H1 (cell line): ENCODE measurements around the gene FRAT2. TPM values are rescaled to one million over a fixed set of nuclear protein-coding genes. Genes with fewer than 3 reads are reported as not detected.

Experiments used
- CTCF ChIA-PET: fragments of 300-600 bp; sonication (Branson Sonifier 250); formaldehyde crosslinking; loops from one replicate; lab custom pipeline; 2021; ENCODE audit not compliant: partially characterized antibody; lab: Charles Lee
- POLR2A ChIA-PET: fragments of 300-600 bp; sonication (Branson Sonifier 250); formaldehyde crosslinking; loops from one replicate; lab custom pipeline; 2021; ENCODE audit warnings: inconsistent platforms; ENCODE audit not compliant: partially characterized antibody; lab: Charles Lee
- DNase-seq, 2 experiments: peaks; one replicate each; pipeline versions ENCODE4 v3.0.0 to v3.0.0-alpha.2; 2010 to 2022; ENCODE audit warnings: low spot score in 2 of 2, low read depth in 1 of 2, mixed read lengths in 1 of 2
- FAIRE-seq: peaks from 2 replicates; lab custom pipeline; 2011; peaks lifted over from hg19 to GRCh38; lab: Jason Lieb, UNC
- H2AFZ ChIP-seq: 2 replicates; pipeline ENCODE4 v1.8.1; 2012; ENCODE audit warnings: low read length, inconsistent platforms
- H2AK5ac ChIP-seq: 2 replicates; pipeline ENCODE4 v1.6.1; 2013; ENCODE audit warnings: low read depth, low read length
- H2BK120ac ChIP-seq: replicated peaks from 2 replicates; pipeline ENCODE3; 2013; ENCODE audit warnings: low read depth, low read length, inconsistent platforms
- H2BK12ac ChIP-seq: 2 replicates; pipeline ENCODE4 v1.6.1; 2013; ENCODE audit warnings: low read depth, low read length
- H2BK15ac ChIP-seq: 2 replicates; pipeline ENCODE4 v1.6.1; 2013; ENCODE audit warnings: low read length
- H2BK20ac ChIP-seq: 2 replicates; pipeline ENCODE4 v1.6.1; 2013; ENCODE audit warnings: low read length
- H2BK5ac ChIP-seq: 2 replicates; pipeline ENCODE4 v1.6.1; 2013; ENCODE audit warnings: low read depth, low read length
- H3K14ac ChIP-seq: 2 replicates; pipeline ENCODE4 v1.6.1; 2013; ENCODE audit warnings: inconsistent platforms; ENCODE audit not compliant: insufficient read length
- H3K18ac ChIP-seq: 2 replicates; pipeline ENCODE4 v1.6.1; 2013; ENCODE audit warnings: low read length; ENCODE audit errors: extremely low read depth
- H3K23ac ChIP-seq: 2 replicates; pipeline ENCODE4 v1.6.1; 2013; ENCODE audit warnings: inconsistent platforms; ENCODE audit not compliant: insufficient read length
- H3K23me2 ChIP-seq: 2 replicates; pipeline ENCODE4 v1.6.1; 2013; ENCODE audit warnings: low read depth, low read length
- H3K27ac ChIP-seq: 2 replicates; pipeline ENCODE4 v1.6.1; 2011; ENCODE audit warnings: low read depth, low read length, inconsistent platforms
- H3K27me3 ChIP-seq, 4 experiments: replicated peaks in 1 of 4; 1 replicate in 1 of 4; 2 replicates in 3 of 4; pipeline versions ENCODE4 v1.6.1 to v1.8.1; 2011 to 2013; ENCODE audit warnings: low read length in 3 of 4, mild to moderate bottlenecking in 3 of 4, inconsistent platforms in 2 of 4, mixed read lengths in 2 of 4, moderate library complexity in 1 of 4; ENCODE audit not compliant: control insufficient read depth in 3 of 4, insufficient read depth in 3 of 4; ENCODE audit errors: extremely low read depth in 1 of 4
- H3K36me3 ChIP-seq, 4 experiments: 2 replicates each; pipeline versions ENCODE4 v1.6.1 to v1.8.1; 2011 to 2013; ENCODE audit warnings: mild to moderate bottlenecking in 4 of 4, low read length in 3 of 4, moderate library complexity in 2 of 4, control low read depth in 1 of 4, inconsistent platforms in 1 of 4; ENCODE audit not compliant: insufficient read depth in 4 of 4, control insufficient read depth in 2 of 4
- H3K4ac ChIP-seq: replicated peaks from 2 replicates; pipeline ENCODE3; 2013; ENCODE audit warnings: low read length, low read depth, mixed read lengths, inconsistent platforms; ENCODE audit not compliant: insufficient read length
- H3K4me1 ChIP-seq, 4 experiments: replicated peaks in 1 of 4; 1 replicate in 1 of 4; 2 replicates in 3 of 4; pipeline versions ENCODE4 v1.6.1 to v1.8.1; 2011 to 2013; ENCODE audit warnings: low read length in 3 of 4, inconsistent platforms in 2 of 4, mixed read lengths in 1 of 4; ENCODE audit not compliant: insufficient read depth in 4 of 4, control insufficient read depth in 3 of 4
- H3K4me2 ChIP-seq, 2 experiments: 2 replicates each; pipeline versions ENCODE4 v1.6.1 to v1.8.1; 2011 to 2013; ENCODE audit warnings: low read depth in 2 of 2, low read length in 2 of 2, control low read depth in 1 of 2, inconsistent platforms in 1 of 2, mild to moderate bottlenecking in 1 of 2; ENCODE audit not compliant: insufficient read depth in 1 of 2
- H3K4me3 ChIP-seq, 4 experiments: fragments of 200-600, 300-600 bp in 1 of 4; sonication (generic), shearing (Covaris generic), sonication (Bioruptor Twin) in 1 of 4; 2 replicates each; pipeline versions ENCODE4 v1.5.1 to v1.8.1; 2011 to 2016; ENCODE audit warnings: low read length in 4 of 4, low read depth in 3 of 4, control low read depth in 2 of 4, inconsistent platforms in 2 of 4, mild to moderate bottlenecking in 2 of 4, mixed read lengths in 1 of 4, moderate library complexity in 1 of 4; ENCODE audit not compliant: insufficient read depth in 2 of 4; ENCODE audit errors: extremely low read depth in 1 of 4
- H3K56ac ChIP-seq: replicated peaks from 2 replicates; pipeline ENCODE3; 2013; ENCODE audit warnings: low read depth, mild to moderate bottlenecking, mixed read lengths, low read length, inconsistent platforms; ENCODE audit not compliant: insufficient read length
- H3K79me1 ChIP-seq: 2 replicates; pipeline ENCODE4 v1.6.1; 2013; ENCODE audit warnings: low read depth, low read length, control low read depth
- H3K79me2 ChIP-seq, 2 experiments: 2 replicates each; pipeline versions ENCODE4 v1.6.1 to v1.8.1; 2012 to 2013; ENCODE audit warnings: low read length in 2 of 2, mild to moderate bottlenecking in 2 of 2, inconsistent platforms in 1 of 2; ENCODE audit not compliant: insufficient read depth in 2 of 2, control insufficient read depth in 1 of 2
- H3K9ac ChIP-seq, 4 experiments: replicated peaks in 1 of 4; 1 replicate in 1 of 4; 2 replicates in 3 of 4; pipeline versions ENCODE4 v1.6.1 to v1.8.1; 2011 to 2013; ENCODE audit warnings: low read depth in 3 of 4, low read length in 3 of 4, control low read depth in 2 of 4, mild to moderate bottlenecking in 2 of 4, moderate library complexity in 2 of 4, inconsistent platforms in 1 of 4; ENCODE audit errors: extremely low read depth in 1 of 4
- H3K9me3 ChIP-seq, 2 experiments: 2 replicates each; pipeline versions ENCODE4 v1.6.1 to v1.8.1; 2012 to 2013; ENCODE audit warnings: mild to moderate bottlenecking in 2 of 2, moderate library complexity in 2 of 2, control low read depth in 1 of 2, inconsistent platforms in 1 of 2, low read depth in 1 of 2, low read length in 1 of 2, mixed read lengths in 1 of 2; ENCODE audit not compliant: insufficient read depth in 2 of 2
- H4K20me1 ChIP-seq, 2 experiments: replicated peaks in 1 of 2; 2 replicates each; pipeline versions ENCODE3 to v1.8.1; 2011 to 2013; ENCODE audit warnings: inconsistent platforms in 2 of 2, low read length in 2 of 2, mild to moderate bottlenecking in 1 of 2; ENCODE audit not compliant: insufficient read depth in 2 of 2, control insufficient read depth in 1 of 2
- H4K5ac ChIP-seq: 2 replicates; pipeline ENCODE4 v1.6.1; 2013; ENCODE audit warnings: low read length, low read depth, mixed read lengths, inconsistent platforms; ENCODE audit not compliant: insufficient read length
- H4K8ac ChIP-seq: 2 replicates; pipeline ENCODE4 v1.8.0; 2013; ENCODE audit warnings: mild to moderate bottlenecking, moderate library complexity, low read length, inconsistent platforms; ENCODE audit not compliant: insufficient read depth; ENCODE audit errors: extremely low read depth
- H4K91ac ChIP-seq: replicated peaks from 2 replicates; pipeline ENCODE3; 2013; ENCODE audit warnings: low read length, mixed read lengths, inconsistent platforms; ENCODE audit not compliant: insufficient read length
- CBX5 ChIP-seq: fragments of 300-800, 300-1000 bp; sonication (generic); IDR thresholded peaks from 2 replicates; pipeline ENCODE4 v1.7.1; 2016; ENCODE audit warnings: antibody characterized with exemption, low read length, low read depth
- POLR2AphosphoS5 ChIP-seq: IDR thresholded peaks from 2 replicates; pipeline ENCODE4 v1.6.1; 2011; ENCODE audit warnings: low read depth, low read length
- SAP30 ChIP-seq: fragments of 300-600 bp; sonication (generic); IDR thresholded peaks from 2 replicates; pipeline ENCODE4 v1.7.1; 2012; ENCODE audit warnings: low read length, moderate library complexity, mild to moderate bottlenecking, inconsistent platforms; ENCODE audit not compliant: insufficient read depth, insufficient replicate concordance
- WGBS, 2 experiments: shearing (Covaris generic) in 1 of 2; methylation state at CpG; one replicate each; pipeline versions ENCODE4 v1.1.6 to v1.1.7; 2013 to 2015; ENCODE audit warnings: low lambda C conversion rate in 2 of 2, mixed read lengths in 2 of 2, inconsistent platforms in 1 of 2, low coverage in 1 of 2, missing lambda C conversion rate in 1 of 2; ENCODE audit not compliant: insufficient replicate concordance in 2 of 2, insufficient coverage in 1 of 2, insufficient read length in 1 of 2; ENCODE audit errors: extremely low coverage in 1 of 2, missing lambda C conversion rate in 1 of 2; 5-methylcytosine and 5-hydroxymethylcytosine counted together
- polyA plus RNA-seq, 7 experiments: library from polyadenylated mRNA; depleted of rRNA in 3 of 7; stranded (reverse) in 5 of 7; unstranded in 2 of 7; fragments of >200 nt in 5 of 7; fragments of 200-250 nt in 2 of 7; gene quantifications; 1 replicate in 5 of 7; 2 replicates in 1 of 7; 4 replicates in 1 of 7; pipeline versions ENCODE4 v1.2.1 to v1.2.3, GENCODE V29; 2011 to 2013; ENCODE audit warnings: missing spikeins in 2 of 7, mixed read lengths in 2 of 7
- total RNA-seq: library from RNA; stranded (reverse); fragmentation: NEBNext Ultra II Directional; extraction: Animal tissue kit (Norgen Biotek cat#: 25700); gene quantifications from 2 replicates; pipeline ENCODE4 v1.2.1, GENCODE V29; 2021

The FRAT2 gene
- total and polyA plus RNA-seq, 2 of the 8 experiments (the other 6 are each of a cell fraction or from before 2014, with no cell fraction given): 47.4 to 83.0 TPM

- Histone ChIP-seq H3K14ac (no peak overlapping the region), H3K4ac (no peak overlapping the region), H2BK20ac (no peak overlapping the region), H3K4me1 (peaks cover 3 to 14% (median 7%) of the 10 kb centered on the region in 4 experiments), H2AFZ (no peak overlapping the region), H2BK5ac (no peak overlapping the region), H3K27ac (no peak overlapping the region), H3K23ac (no peak overlapping the region), H2BK12ac (no peak overlapping the region), H2BK120ac (no peak overlapping the region), H4K5ac (no peak overlapping the region), H3K23me2 (peaks cover 7% of the 10 kb centered on the region), H3K4me2 (no peak overlapping the region), H4K20me1 (peaks cover 13 to 14% of the 10 kb centered on the region in 2 experiments), H3K79me1 (peaks cover 7% of the 10 kb centered on the region; the same call in 1 of the 2 replicates), H3K18ac (no peak overlapping the region), H4K91ac (no peak overlapping the region), H3K56ac (no peak overlapping the region), H3K27me3 (no peaks in the 10 kb centered on the region), H4K8ac (no peak overlapping the region), H2AK5ac (no peak overlapping the region; the same call in 1 of the 2 replicates), H3K79me2 (peaks cover 19 to 40% of the 10 kb centered on the region in 2 experiments), H2BK15ac (no peak overlapping the region), H3K36me3 (peaks cover 2 to 34% (median 7%) of the 10 kb centered on the region in 4 experiments; a peak in 5 of 8 replicates), H3K4me3 (no peak overlapping the region), H3K9ac (no peak overlapping the region), H3K9me3 (no peaks in the 10 kb centered on the region)
- ChIA-PET POLR2A (interaction anchor here (0.7 to 2.9 kb wide), 9 partner anchors 8 to 83 kb away, joined by 3 to 11 read pairs (median 3); partner anchors contain the start of gene FRAT1), CTCF (interaction anchor here (0.8 to 1.9 kb wide), 7 partner anchors 13 to 50 kb away, joined by 3 to 7 read pairs (median 3); no protein-coding TSS in a partner anchor)
- DNase-seq: no peak
- FAIRE-seq: no peak
- peak; percentile 21; the same call in 1 of the 2 replicates for TF ChIP-seq POLR2AphosphoS5
- TF ChIP-seq SAP30: no peak
- TF ChIP-seq CBX5: no peak
- WGBS, 2 experiments: 84% methylated on average over 7 of the region's 7 CpGs; no CpG with 5 or more reads in 1 of the 2 experiments
Measured at GRCh38 chr10:97327348-97328294, 6.9 kb downstream of the FRAT2 start.
